ENCODE data around the gene ANAPC2. TPM values are rescaled to one million over a fixed set of nuclear protein-coding genes. Genes with fewer than 3 reads are reported as not detected.
A peak's percentile ranks its signal among the peaks of the same experiment; 100 is the strongest.

Gene ANAPC2
- total and polyA plus RNA-seq, 5 donors from 2014 or later: 7.5 to 127 (median 8.0) TPM

GRCh38 chr9:137160716-137161557, 27.4 kb downstream of the ANAPC2 start:
- Histone ChIP-seq H3K27ac (ENCODE audit: insufficient read depth, low read length, poor library complexity, severe bottlenecking) (no peak overlapping the region), H3K4me3 (ENCODE audit: low read depth, low read length) (no peak overlapping the region)
- no peak for ATAC-seq (ENCODE audit: low read depth in 2 of 2)

GRCh38 chr9:137160054-137160425, 28.3 kb downstream of the ANAPC2 start:
- Mint-ChIP-seq H3K36me3 (no peaks in the 10 kb centered on the region), H3K4me3 (peak overlapping the region in 1 of 4 donors; percentile 44), H3K27ac (no peak overlapping the region), H3K4me1 (peaks cover 0 to 35% (median 3%) of the 10 kb centered on the region in 4 donors), H3K9me3 (no peaks in the 10 kb centered on the region), H3K27me3 (peaks cover 32% of the 10 kb centered on the region)
- Histone ChIP-seq H3K27me3 (ENCODE audit: control insufficient read depth, insufficient read depth, low read length) (peaks cover 11% of the 10 kb centered on the region), H3K4me3 (ENCODE audit: low read depth, low read length) (no peak overlapping the region), H3K4me1 (ENCODE audit: control insufficient read depth, insufficient read depth, low read length, poor library complexity, severe bottlenecking) (peaks cover 18% of the 10 kb centered on the region), H3K27ac (ENCODE audit: insufficient read depth, low read length, poor library complexity, severe bottlenecking) (no peak overlapping the region), H3K36me3 (ENCODE audit: control insufficient read depth, insufficient read depth, low read length) (no peaks in the 10 kb centered on the region), H3K9me3 (ENCODE audit: control insufficient read depth in 2 of 2, low read length in 2 of 2) (no peaks in the 10 kb centered on the region)
- ATAC-seq (ENCODE audit: low read depth in 2 of 2) (no peak), DNase-seq (no peak)

More at GRCh38 chr9:137160716-137161557, 27.4 kb downstream of the ANAPC2 start:
- DNase-seq: no peak
- Mint-ChIP-seq H3K27ac (no peak overlapping the region), H3K27me3 (peaks cover 35% of the 10 kb centered on the region), H3K9me3 (no peaks in the 10 kb centered on the region), H3K4me1 (peaks cover 0 to 34% (median 3%) of the 10 kb centered on the region in 4 donors), H3K36me3 (no peaks in the 10 kb centered on the region), H3K4me3 (no peak overlapping the region)
- H3K27me3 ChIP-seq (ENCODE audit: control insufficient read depth, insufficient read depth, low read length): peaks cover 11% of the 10 kb centered on the region
- no peaks in the 10 kb centered on the region for H3K9me3 ChIP-seq (ENCODE audit: control insufficient read depth in 2 of 2, low read length in 2 of 2)
- H3K4me1 ChIP-seq (ENCODE audit: control insufficient read depth, insufficient read depth, low read length, poor library complexity, severe bottlenecking): peaks cover 18% of the 10 kb centered on the region
- H3K36me3 ChIP-seq (ENCODE audit: control insufficient read depth, insufficient read depth, low read length): no peaks in the 10 kb centered on the region

- peaks cover 0 to 35% (median 3%) of the 10 kb centered on the region in 4 donors for H3K4me1 Mint-ChIP-seq
- H3K9me3 Mint-ChIP-seq: no peaks in the 10 kb centered on the region
- H3K4me3 Mint-ChIP-seq: peak overlapping the region in 3 of 4 donors; percentile 57 to 77 (median 64)
- no peaks in the 10 kb centered on the region for H3K36me3 Mint-ChIP-seq
- H3K9me3 ChIP-seq (ENCODE audit: control insufficient read depth in 2 of 2, low read length in 2 of 2): no peaks in the 10 kb centered on the region
- H3K27ac ChIP-seq (ENCODE audit: insufficient read depth, low read length, poor library complexity, severe bottlenecking): no peak overlapping the region
- no peak for ATAC-seq (ENCODE audit: low read depth in 2 of 2)
- no peaks in the 10 kb centered on the region for H3K36me3 ChIP-seq (ENCODE audit: control insufficient read depth, insufficient read depth, low read length)
- no peak overlapping the region for H3K4me3 ChIP-seq (ENCODE audit: low read depth, low read length)
- H3K27me3 ChIP-seq (ENCODE audit: control insufficient read depth, insufficient read depth, low read length): peaks cover 11% of the 10 kb centered on the region
- peaks cover 38% of the 10 kb centered on the region for H3K27me3 Mint-ChIP-seq
- H3K27ac Mint-ChIP-seq: no peak overlapping the region
- DNase-seq: no peak
- peaks cover 18% of the 10 kb centered on the region for H3K4me1 ChIP-seq (ENCODE audit: control insufficient read depth, insufficient read depth, low read length, poor library complexity, severe bottlenecking)
These were observed 29.0 kb downstream of the ANAPC2 start for GRCh38 chr9:137159105-137160053.

DNA sequence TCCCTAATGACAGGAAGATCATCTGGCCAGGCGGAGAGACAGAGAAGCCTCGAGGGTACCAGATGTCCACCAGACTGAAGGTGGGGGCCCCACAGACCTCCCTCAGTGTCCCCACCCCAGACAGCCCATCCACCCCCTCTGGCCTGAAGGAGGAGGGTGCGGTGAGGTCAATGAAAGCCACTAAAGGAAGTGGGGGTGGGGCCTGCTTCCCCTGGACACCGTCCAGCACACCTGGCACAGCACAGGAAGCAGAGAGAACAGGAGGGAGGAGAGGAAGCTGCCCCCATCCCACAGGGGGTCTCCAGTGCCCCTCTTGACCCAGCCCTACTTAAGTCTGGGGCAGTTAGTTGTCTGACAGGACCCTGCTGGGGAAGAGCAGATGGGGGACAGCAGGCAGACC, 29.7 kb downstream of the ANAPC2 start:
- no peak overlapping the region for H3K27ac Mint-ChIP-seq
- H3K27me3 ChIP-seq (ENCODE audit: control insufficient read depth, insufficient read depth, low read length): peaks cover 11% of the 10 kb centered on the region
- peaks cover 38% of the 10 kb centered on the region for H3K27me3 Mint-ChIP-seq
- H3K4me3 ChIP-seq (ENCODE audit: low read depth, low read length): no peak overlapping the region
- no peaks in the 10 kb centered on the region for H3K9me3 ChIP-seq (ENCODE audit: control insufficient read depth in 2 of 2, low read length in 2 of 2)
- ATAC-seq (ENCODE audit: low read depth in 2 of 2): no peak
- H3K4me1 ChIP-seq (ENCODE audit: control insufficient read depth, insufficient read depth, low read length, poor library complexity, severe bottlenecking): peaks cover 18% of the 10 kb centered on the region
- H3K4me1 Mint-ChIP-seq: peaks cover 0 to 35% (median 3%) of the 10 kb centered on the region in 4 donors
- H3K4me3 Mint-ChIP-seq: peak overlapping the region in 1 of 4 donors; percentile 44
- no peaks in the 10 kb centered on the region for H3K9me3 Mint-ChIP-seq
- no peaks in the 10 kb centered on the region for H3K36me3 Mint-ChIP-seq
- DNase-seq: no peak
- no peaks in the 10 kb centered on the region for H3K36me3 ChIP-seq (ENCODE audit: control insufficient read depth, insufficient read depth, low read length)
- no peak overlapping the region for H3K27ac ChIP-seq (ENCODE audit: insufficient read depth, low read length, poor library complexity, severe bottlenecking)

DNA sequence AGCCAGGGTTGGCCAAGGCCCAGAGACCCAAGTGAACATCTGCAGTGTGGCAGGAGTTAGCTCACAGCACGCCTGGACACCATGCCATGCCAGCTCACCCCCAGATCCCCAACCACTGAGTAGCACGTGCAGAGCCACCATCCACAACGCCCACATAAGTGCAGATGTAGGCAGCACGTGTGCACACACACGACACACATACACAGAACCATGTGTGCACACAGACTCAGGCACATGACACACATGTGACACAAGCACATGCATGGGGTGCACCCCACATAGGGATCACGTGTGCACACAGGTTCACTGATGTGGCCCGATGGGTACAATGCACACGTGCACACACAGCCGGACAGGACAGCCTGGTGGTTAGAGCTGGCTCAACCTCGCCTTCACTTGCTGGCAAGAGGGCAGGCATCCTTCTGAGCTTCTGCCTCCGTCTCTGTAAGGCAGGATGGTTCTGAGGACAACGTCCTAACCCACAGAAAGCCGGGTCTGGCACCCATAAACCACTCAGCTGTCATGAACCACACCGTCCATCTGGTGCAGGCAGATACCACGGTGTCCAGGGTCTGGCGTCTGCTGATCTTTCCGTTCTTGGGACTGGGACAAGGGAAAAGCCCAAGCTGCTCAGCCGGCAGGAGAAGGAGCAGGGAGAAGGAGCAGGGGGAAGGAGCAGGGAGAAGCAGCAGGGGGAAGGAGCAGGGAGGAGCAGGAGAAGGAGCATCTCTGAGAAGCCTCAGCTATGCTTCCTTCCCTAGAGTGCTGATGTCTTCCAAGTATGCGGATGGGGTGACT, 30.5 kb downstream of the ANAPC2 start:
- H3K27ac Mint-ChIP-seq: no peak overlapping the region
- Histone ChIP-seq H3K27ac (ENCODE audit: insufficient read depth, low read length, poor library complexity, severe bottlenecking) (no peak overlapping the region), H3K4me1 (ENCODE audit: control insufficient read depth, insufficient read depth, low read length, poor library complexity, severe bottlenecking) (peaks cover 18% of the 10 kb centered on the region), H3K27me3 (ENCODE audit: control insufficient read depth, insufficient read depth, low read length) (peaks cover 11% of the 10 kb centered on the region), H3K4me3 (ENCODE audit: low read depth, low read length) (no peak overlapping the region), H3K9me3 (ENCODE audit: control insufficient read depth in 2 of 2, low read length in 2 of 2) (no peaks in the 10 kb centered on the region), H3K36me3 (ENCODE audit: control insufficient read depth, insufficient read depth, low read length) (no peaks in the 10 kb centered on the region)
- no peaks in the 10 kb centered on the region for H3K36me3 Mint-ChIP-seq
- H3K27me3 Mint-ChIP-seq: peaks cover 38% of the 10 kb centered on the region
- H3K9me3 Mint-ChIP-seq: no peaks in the 10 kb centered on the region
- DNase-seq (no peak), ATAC-seq (ENCODE audit: low read depth in 2 of 2) (no peak)
- H3K4me3 Mint-ChIP-seq: peak overlapping the region in 3 of 4 donors; percentile 17 to 54 (median 44)
- peaks cover 0 to 33% (median 3%) of the 10 kb centered on the region in 4 donors for H3K4me1 Mint-ChIP-seq

GRCh38 chr9:137156567-137157375, 31.6 kb downstream of the ANAPC2 start:
- Mint-ChIP-seq H3K36me3 (no peaks in the 10 kb centered on the region), H3K9me3 (no peaks in the 10 kb centered on the region), H3K27ac (no peak overlapping the region), H3K4me3 (peak overlapping the region in 2 of 4 donors; percentile 56 to 74), H3K27me3 (peaks cover 38% of the 10 kb centered on the region), H3K4me1 (peaks cover 0 to 32% (median 3%) of the 10 kb centered on the region in 4 donors)
- Histone ChIP-seq H3K36me3 (ENCODE audit: control insufficient read depth, insufficient read depth, low read length) (no peaks in the 10 kb centered on the region), H3K4me1 (ENCODE audit: control insufficient read depth, insufficient read depth, low read length, poor library complexity, severe bottlenecking) (peaks cover 18% of the 10 kb centered on the region), H3K9me3 (ENCODE audit: control insufficient read depth in 2 of 2, low read length in 2 of 2) (no peaks in the 10 kb centered on the region), H3K27ac (ENCODE audit: insufficient read depth, low read length, poor library complexity, severe bottlenecking) (no peak overlapping the region), H3K27me3 (ENCODE audit: control insufficient read depth, insufficient read depth, low read length) (peaks cover 11% of the 10 kb centered on the region), H3K4me3 (ENCODE audit: low read depth, low read length) (no peak overlapping the region)
- ATAC-seq (ENCODE audit: low read depth in 2 of 2) (peak; percentile 65 to 69), DNase-seq (peak; percentile 36 to 51 (median 50))
